H1 (cell line): Measurements from ENCODE around the gene WNT3A. TPM values are rescaled to one million over a fixed set of nuclear protein-coding genes. Genes with fewer than 3 reads are reported as not detected.

ENCODE experiments used
- BACH1 ChIP-seq: IDR thresholded peaks from 2 replicates; pipeline ENCODE4 v1.6.1; 2012; ENCODE audit warnings: low read length, improper control_type of control experiment
- CTBP2 ChIP-seq: IDR thresholded peaks from 2 replicates; pipeline ENCODE4 v1.7.0; 2011; ENCODE audit warnings: borderline replicate concordance, mild to moderate bottlenecking, moderate library complexity, mixed read lengths, low read length; ENCODE audit not compliant: insufficient read depth, insufficient read length
- GABPA ChIP-seq: IDR thresholded peaks from 2 replicates; pipeline ENCODE4 v1.6.1; 2011; ENCODE audit warnings: mild to moderate bottlenecking, low read length, moderate library complexity, borderline replicate concordance; ENCODE audit not compliant: insufficient read depth
- MAX ChIP-seq: IDR thresholded peaks from 2 replicates; pipeline ENCODE4 v1.6.1; 2012; ENCODE audit warnings: inconsistent platforms
- SUZ12 ChIP-seq: fragments of 200-600 bp; sonication (generic); IDR thresholded peaks from 2 replicates; pipeline ENCODE4 v1.6.1; 2012; ENCODE audit warnings: mild to moderate bottlenecking, inconsistent platforms, low read length, moderate library complexity, mixed read lengths
- TCF12 ChIP-seq: IDR thresholded peaks from 2 replicates; pipeline ENCODE4 v1.6.1; 2011; ENCODE audit warnings: low read depth, mild to moderate bottlenecking, low read length
- ZNF274 ChIP-seq: IDR thresholded peaks from 2 replicates; pipeline ENCODE4 v1.7.0; 2012; ENCODE audit warnings: low read length, borderline replicate concordance; ENCODE audit errors: extremely low read depth
- polyA plus RNA-seq, 7 experiments: library from polyadenylated mRNA; depleted of rRNA in 3 of 7; stranded (reverse) in 5 of 7; unstranded in 2 of 7; fragments of >200 nt in 5 of 7; fragments of 200-250 nt in 2 of 7; gene quantifications; 1 replicate in 5 of 7; 2 replicates in 1 of 7; 4 replicates in 1 of 7; pipeline versions ENCODE4 v1.2.1 to v1.2.3, GENCODE V29; 2011 to 2013; ENCODE audit warnings: missing spikeins in 2 of 7, mixed read lengths in 2 of 7
- total RNA-seq: library from RNA; stranded (reverse); fragmentation: NEBNext Ultra II Directional; extraction: Animal tissue kit (Norgen Biotek cat#: 25700); gene quantifications from 2 replicates; pipeline ENCODE4 v1.2.1, GENCODE V29; 2021

Gene WNT3A
- total and polyA plus RNA-seq, 2 of the 8 experiments (the other 6 are each of a cell fraction or from before 2014, with no cell fraction given) = 0.08 to 0.19 TPM

DNA sequence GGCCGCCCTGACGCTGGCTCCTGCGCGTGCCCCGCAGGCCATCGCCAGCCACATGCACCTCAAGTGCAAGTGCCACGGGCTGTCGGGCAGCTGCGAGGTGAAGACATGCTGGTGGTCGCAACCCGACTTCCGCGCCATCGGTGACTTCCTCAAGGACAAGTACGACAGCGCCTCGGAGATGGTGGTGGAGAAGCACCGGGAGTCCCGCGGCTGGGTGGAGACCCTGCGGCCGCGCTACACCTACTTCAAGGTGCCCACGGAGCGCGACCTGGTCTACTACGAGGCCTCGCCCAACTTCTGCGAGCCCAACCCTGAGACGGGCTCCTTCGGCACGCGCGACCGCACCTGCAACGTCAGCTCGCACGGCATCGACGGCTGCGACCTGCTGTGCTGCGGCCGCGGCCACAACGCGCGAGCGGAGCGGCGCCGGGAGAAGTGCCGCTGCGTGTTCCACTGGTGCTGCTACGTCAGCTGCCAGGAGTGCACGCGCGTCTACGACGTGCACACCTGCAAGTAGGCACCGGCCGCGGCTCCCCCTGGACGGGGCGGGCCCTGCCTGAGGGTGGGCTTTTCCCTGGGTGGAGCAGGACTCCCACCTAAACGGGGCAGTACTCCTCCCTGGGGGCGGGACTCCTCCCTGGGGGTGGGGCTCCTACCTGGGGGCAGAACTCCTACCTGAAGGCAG is 52.3 kb downstream of the WNT3A start (continued):
- TF ChIP-seq SUZ12 (peak; percentile 77), BACH1 (no peak), TCF12 (no peak), MAX (peak; percentile 41; the same call in 1 of the 2 replicates), ZNF274 (no peak), GABPA (peak; percentile 44; the same call in 1 of the 2 replicates), CTBP2 (peak; percentile 34)
